ENCODE measurements around the gene PLEKHA5.
"Not testable (repeated sequence)": the region's sequence is repeated elsewhere in the genome, so short reads cannot be mapped to it uniquely, and the experiment has no call there.

Gene PLEKHA5

DNA sequence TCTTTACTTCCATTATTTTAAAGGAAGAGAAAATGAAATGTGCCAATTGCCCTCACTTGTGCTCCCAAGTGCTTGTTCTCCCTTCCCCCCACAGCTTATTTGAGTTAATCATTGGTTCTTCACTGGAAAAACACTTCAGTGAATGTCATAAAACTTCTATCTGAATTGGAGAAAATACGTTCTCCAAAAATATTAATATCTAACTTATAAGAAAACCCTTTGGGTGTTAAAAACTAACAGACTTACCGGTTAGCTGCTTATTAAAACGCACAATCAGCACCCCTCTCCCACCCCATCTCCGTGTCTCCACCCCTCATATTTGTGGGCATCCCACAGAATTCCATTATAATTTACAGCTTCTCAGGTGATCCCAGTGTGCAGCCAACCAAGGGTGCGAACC is 31.7 kb downstream of the PLEKHA5 start:
- DNase-seq (ENCODE audit: low read depth), result no peak
- TF ChIP-seq, protein P1, sequence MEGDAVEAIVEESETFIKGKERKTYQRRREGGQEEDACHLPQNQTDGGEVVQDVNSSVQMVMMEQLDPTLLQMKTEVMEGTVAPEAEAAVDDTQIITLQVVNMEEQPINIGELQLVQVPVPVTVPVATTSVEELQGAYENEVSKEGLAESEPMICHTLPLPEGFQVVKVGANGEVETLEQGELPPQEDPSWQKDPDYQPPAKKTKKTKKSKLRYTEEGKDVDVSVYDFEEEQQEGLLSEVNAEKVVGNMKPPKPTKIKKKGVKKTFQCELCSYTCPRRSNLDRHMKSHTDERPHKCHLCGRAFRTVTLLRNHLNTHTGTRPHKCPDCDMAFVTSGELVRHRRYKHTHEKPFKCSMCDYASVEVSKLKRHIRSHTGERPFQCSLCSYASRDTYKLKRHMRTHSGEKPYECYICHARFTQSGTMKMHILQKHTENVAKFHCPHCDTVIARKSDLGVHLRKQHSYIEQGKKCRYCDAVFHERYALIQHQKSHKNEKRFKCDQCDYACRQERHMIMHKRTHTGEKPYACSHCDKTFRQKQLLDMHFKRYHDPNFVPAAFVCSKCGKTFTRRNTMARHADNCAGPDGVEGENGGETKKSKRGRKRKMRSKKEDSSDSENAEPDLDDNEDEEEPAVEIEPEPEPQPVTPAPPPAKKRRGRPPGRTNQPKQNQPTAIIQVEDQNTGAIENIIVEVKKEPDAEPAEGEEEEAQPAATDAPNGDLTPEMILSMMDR (IDR thresholded peaks at IDR 0.05; ENCODE audit: low read length, missing control alignments), result no peak
- H3K4me3 ChIP-seq (replicated peaks; ENCODE audit: low read depth, low read length), result no peak overlapping the region

DNA sequence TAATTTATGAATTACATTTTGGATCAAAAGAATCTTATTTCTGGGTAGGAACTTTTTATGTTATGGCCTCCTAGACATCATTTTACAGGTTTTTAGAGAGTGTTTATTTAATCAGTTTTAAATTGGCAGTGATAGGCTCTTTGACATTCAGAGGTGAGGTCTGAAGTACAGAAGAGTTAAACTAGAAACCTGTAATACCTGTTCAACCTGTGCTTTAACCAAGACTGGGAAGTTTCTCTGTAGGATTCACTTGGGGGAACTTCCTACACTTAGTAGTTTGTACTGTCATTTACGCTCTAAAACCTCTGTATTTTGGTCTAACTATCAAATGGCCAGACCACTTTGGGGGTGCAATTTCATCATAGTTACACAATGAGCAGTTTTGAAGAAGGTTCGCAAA is 35.9 kb downstream of the PLEKHA5 start:
- no peak for DNase-seq (ENCODE audit: low read depth)
- H3K4me3 ChIP-seq (replicated peaks; ENCODE audit: low read depth, low read length), result no peak overlapping the region
- TF ChIP-seq, protein P1 (IDR thresholded peaks at IDR 0.05; ENCODE audit: low read length, missing control alignments), result no peak

DNA sequence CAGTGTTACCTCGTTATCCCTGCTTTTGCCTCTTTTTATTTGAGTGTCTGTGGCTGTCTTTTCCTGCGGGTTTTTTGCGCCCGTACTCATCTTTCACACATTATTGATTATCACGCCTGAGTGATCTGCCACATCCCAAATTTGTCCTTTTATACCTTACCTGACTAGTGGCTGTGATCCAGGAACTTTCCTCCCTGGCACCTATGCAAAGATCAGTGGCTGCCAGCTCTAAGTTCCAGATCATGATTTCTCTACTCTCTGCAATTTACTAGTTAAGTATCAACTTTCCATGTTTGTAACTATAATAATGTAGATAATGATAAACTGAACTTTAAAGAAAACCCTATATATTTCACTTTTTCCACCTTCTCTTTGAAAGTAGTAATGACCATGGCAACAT is 36.9 kb downstream of the PLEKHA5 start:
- DNase-seq (ENCODE audit: low read depth), result no peak
- TF ChIP-seq, protein P1 (IDR thresholded peaks at IDR 0.05; ENCODE audit: low read length, missing control alignments), result no peak
- no peak overlapping the region for H3K4me3 ChIP-seq (replicated peaks; ENCODE audit: low read depth, low read length)

DNA sequence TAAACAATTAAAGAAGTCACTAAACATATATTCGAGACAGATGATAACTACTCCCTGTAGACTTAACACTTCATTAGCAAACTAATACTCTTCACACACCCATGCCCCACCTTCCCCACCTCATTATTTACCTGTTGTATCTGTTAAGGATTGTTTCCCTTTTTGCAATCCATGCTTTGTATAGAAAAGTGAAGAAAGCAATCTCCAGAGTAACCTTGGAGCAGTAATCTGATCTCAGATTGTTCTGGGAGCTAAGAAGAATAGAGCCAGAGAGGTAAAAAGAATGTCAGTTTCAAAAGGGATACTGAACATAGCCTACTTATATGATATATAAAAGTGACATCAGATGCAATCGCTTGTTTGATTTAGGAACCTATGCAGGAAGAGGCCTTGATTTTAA is 37.4 kb downstream of the PLEKHA5 start:
- TF ChIP-seq, protein P1 (IDR thresholded peaks at IDR 0.05; ENCODE audit: low read length, missing control alignments), result no peak
- DNase-seq (ENCODE audit: low read depth), result no peak
- H3K4me3 ChIP-seq (replicated peaks; ENCODE audit: low read depth, low read length), result no peak overlapping the region

GRCh38 chr12:19167708-19168107 is 38.2 kb downstream of the PLEKHA5 start:
- TF ChIP-seq, protein P1 (IDR thresholded peaks at IDR 0.05; ENCODE audit: low read length, missing control alignments), result no peak
- H3K4me3 ChIP-seq (replicated peaks; ENCODE audit: low read depth, low read length), result no peak overlapping the region
- DNase-seq (ENCODE audit: low read depth), result no peak

GRCh38 chr12:19168644-19169043 is 39.1 kb downstream of the PLEKHA5 start:
- DNase-seq (ENCODE audit: low read depth), result no peak
- TF ChIP-seq, protein P1 (IDR thresholded peaks at IDR 0.05; ENCODE audit: low read length, missing control alignments), result no peak
- H3K4me3 ChIP-seq (replicated peaks; ENCODE audit: low read depth, low read length), result no peak overlapping the region

- no peak overlapping the region for H3K4me3 ChIP-seq (replicated peaks; ENCODE audit: low read depth, low read length)
- TF ChIP-seq, protein P1 (IDR thresholded peaks at IDR 0.05; ENCODE audit: low read length, missing control alignments), result no peak
- no peak for DNase-seq (ENCODE audit: low read depth)
Observed at GRCh38 chr12:19169222-19169621, 39.7 kb downstream of the PLEKHA5 start.

DNA sequence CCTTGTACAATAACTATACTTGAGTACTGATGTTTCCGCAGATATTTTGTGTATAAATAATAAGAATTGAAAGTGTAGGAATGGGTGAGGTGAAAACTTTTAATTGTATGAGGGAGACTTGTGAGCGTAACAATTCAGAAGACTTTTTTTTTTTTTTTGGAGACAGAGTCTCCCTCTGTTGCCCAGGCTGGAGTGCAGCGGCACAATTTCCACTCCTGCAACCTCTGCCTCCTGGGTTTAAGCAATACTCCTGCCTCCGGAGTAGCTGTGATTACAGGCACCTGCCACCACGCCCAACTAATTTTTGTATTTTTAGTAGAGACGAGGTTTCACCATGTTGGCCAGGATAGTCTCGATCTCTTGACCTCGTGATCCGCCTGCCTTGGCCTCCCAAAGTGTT is 40.8 kb downstream of the PLEKHA5 start:
- not testable (repeated sequence) for H3K4me3 ChIP-seq (replicated peaks; ENCODE audit: low read depth, low read length); DNase-seq (ENCODE audit: low read depth)
